IMR-90 (cell line): ENCODE measurements around the gene TMEM208. TPM values are rescaled to one million over a fixed set of nuclear protein-coding genes. Genes with fewer than 3 reads are reported as not detected.

Experiments
- ATAC-seq: fragments of 200-7000 bp; cut with Tn5 transposase; 2 replicates; pipeline ENCODE4 v1.9.1; 2020; ENCODE audit warnings: low read depth, mild to moderate bottlenecking, moderate library complexity
- BruUV-seq: library from RNA; stranded (reverse); fragments of 400-500 nt; replicated peaks from 2 replicates; lab custom pipeline; 2021; lab: Mats Ljungman, UMichigan
- CTCF ChIA-PET: fragments of 300-600 bp; formaldehyde crosslinking; extraction: SDS; loops from one replicate; lab custom pipeline; 2021; ENCODE audit warnings: antibody characterized with exemption; lab: Yijun Ruan, JAX
- POLR2A ChIA-PET: fragments of 300-600 bp; sonication (Branson Sonifier 250); formaldehyde crosslinking; loops from one replicate; lab custom pipeline; 2022; ENCODE audit warnings: antibody characterized with exemption; ENCODE audit not compliant: unreplicated experiment; lab: Charles Lee
- DNase-seq: peaks from one replicate; pipeline ENCODE4 v3.0.0; 2013
- H2AFZ ChIP-seq: replicated peaks from 2 replicates; pipeline ENCODE3; 2013; ENCODE audit warnings: low read length, mild to moderate bottlenecking; ENCODE audit not compliant: poor library complexity
- H2AK5ac ChIP-seq: 2 replicates; pipeline ENCODE4 v1.6.1; 2013; ENCODE audit warnings: low read depth, low read length, inconsistent platforms
- H2AK9ac ChIP-seq: replicated peaks from 2 replicates; pipeline ENCODE3; 2013; ENCODE audit warnings: mild to moderate bottlenecking, low read depth, low read length, moderate library complexity; ENCODE audit not compliant: poor library complexity
- H2BK120ac ChIP-seq: 2 replicates; pipeline ENCODE4 v1.6.1; 2013; ENCODE audit warnings: low read depth, low read length, inconsistent platforms
- H2BK15ac ChIP-seq: 3 replicates; pipeline ENCODE4 v1.6.1; 2013; ENCODE audit warnings: low read depth, low read length, inconsistent platforms
- H2BK20ac ChIP-seq: 2 replicates; pipeline ENCODE4 v1.6.1; 2013; ENCODE audit warnings: low read depth, mild to moderate bottlenecking, inconsistent platforms, low read length, moderate library complexity
- H2BK5ac ChIP-seq: 2 replicates; pipeline ENCODE4 v1.6.1; 2013; ENCODE audit warnings: mild to moderate bottlenecking, low read depth, low read length, inconsistent platforms; ENCODE audit not compliant: poor library complexity, severe bottlenecking
- H3K14ac ChIP-seq: replicated peaks from 2 replicates; pipeline ENCODE4 v1.6.1; 2013; ENCODE audit warnings: low read depth, low read length, inconsistent platforms
- H3K18ac ChIP-seq: 2 replicates; pipeline ENCODE4 v1.6.1; 2013; ENCODE audit warnings: low read depth, low read length, control low read depth
- H3K23ac ChIP-seq: 2 replicates; pipeline ENCODE4 v1.6.1; 2013; ENCODE audit warnings: low read depth, low read length, inconsistent platforms
- H3K27ac ChIP-seq: 2 replicates; pipeline ENCODE4 v1.5.1; 2013; ENCODE audit warnings: mild to moderate bottlenecking, control low read depth, low read length; ENCODE audit not compliant: insufficient read depth
- H3K27me3 ChIP-seq: 2 replicates; pipeline ENCODE4 v1.6.1; 2013; ENCODE audit warnings: low read length; ENCODE audit not compliant: control insufficient read depth, insufficient read depth
- H3K36me3 ChIP-seq: 2 replicates; pipeline ENCODE4 v1.6.1; 2013; ENCODE audit warnings: low read length, mixed read lengths; ENCODE audit not compliant: control insufficient read depth, insufficient read depth
- H3K4ac ChIP-seq: 2 replicates; pipeline ENCODE4 v1.6.1; 2013; ENCODE audit warnings: low read depth, low read length, inconsistent platforms
- H3K4me1 ChIP-seq: 2 replicates; pipeline ENCODE4 v1.6.1; 2013; ENCODE audit warnings: low read length, mixed read lengths; ENCODE audit not compliant: control insufficient read depth, insufficient read depth
- H3K4me2 ChIP-seq: 2 replicates; pipeline ENCODE4 v1.6.1; 2013; ENCODE audit warnings: low read depth, mild to moderate bottlenecking, control low read depth, low read length, moderate library complexity
- H3K4me3 ChIP-seq: 2 replicates; pipeline ENCODE4 v1.5.1; 2013; ENCODE audit warnings: low read depth, mild to moderate bottlenecking, control low read depth, low read length, moderate library complexity; ENCODE audit not compliant: insufficient read depth
- H3K56ac ChIP-seq: 2 replicates; pipeline ENCODE4 v1.6.1; 2013; ENCODE audit warnings: low read length, inconsistent platforms; ENCODE audit not compliant: insufficient read depth; ENCODE audit errors: extremely low read depth
- H3K79me1 ChIP-seq, 2 experiments: 2 replicates each; pipeline ENCODE4 v1.6.1; 2013; ENCODE audit warnings: low read length in 2 of 2, inconsistent platforms in 1 of 2, low read depth in 1 of 2
- H3K9ac ChIP-seq: 2 replicates; pipeline ENCODE4 v1.6.1; 2013; ENCODE audit warnings: low read depth, low read length, control low read depth
- H3K9me1 ChIP-seq: 2 replicates; pipeline ENCODE4 v1.6.1; 2013; ENCODE audit warnings: low read length, inconsistent platforms; ENCODE audit not compliant: insufficient read depth
- H3K9me3 ChIP-seq: 2 replicates; pipeline ENCODE4 v1.6.1; 2013; ENCODE audit warnings: low read length; ENCODE audit not compliant: control insufficient read depth, insufficient read depth
- H4K20me1 ChIP-seq: 2 replicates; pipeline ENCODE4 v1.6.1; 2013; ENCODE audit warnings: low read length, inconsistent platforms; ENCODE audit not compliant: insufficient read depth
- H4K5ac ChIP-seq: 2 replicates; pipeline ENCODE4 v1.6.1; 2013; ENCODE audit warnings: mild to moderate bottlenecking, low read depth, low read length, control low read depth
- H4K8ac ChIP-seq, 2 experiments: 2 replicates each; pipeline ENCODE4 v1.6.1; 2013; ENCODE audit warnings: low read depth in 2 of 2, low read length in 2 of 2, control low read depth in 1 of 2, inconsistent platforms in 1 of 2
- H4K91ac ChIP-seq: 2 replicates; pipeline ENCODE4 v1.6.1; 2013; ENCODE audit warnings: low read depth, low read length, inconsistent platforms; ENCODE audit not compliant: insufficient read depth
- BHLHE40 ChIP-seq: fragments of 150-350 bp; IDR thresholded peaks from 2 replicates; pipeline ENCODE4 v1.6.1; 2016; ENCODE audit warnings: mild to moderate bottlenecking, low read depth, low read length
- CEBPB ChIP-seq: IDR thresholded peaks from 2 replicates; pipeline ENCODE4 v1.6.1; 2012; ENCODE audit warnings: low read depth, low read length, improper control_type of control experiment
- CHD1 ChIP-seq: IDR thresholded peaks from 2 replicates; pipeline ENCODE4 v1.6.1; 2012; ENCODE audit warnings: low read depth, low read length, improper control_type of control experiment
- CTCF ChIP-seq: conservative IDR thresholded peaks from 2 replicates; pipeline ENCODE4 v1.5.1; 2012; ENCODE audit warnings: mild to moderate bottlenecking, low read depth, low read length, improper control_type of control experiment
- ELK1 ChIP-seq: fragments of 150-350 bp; IDR thresholded peaks from 2 replicates; pipeline ENCODE4 v1.6.1; 2016; ENCODE audit warnings: low read depth, mild to moderate bottlenecking, low read length, moderate library complexity, borderline replicate concordance
- FOS ChIP-seq: fragments of 150-350 bp; IDR thresholded peaks from 2 replicates; pipeline ENCODE4 v1.6.1; 2016; ENCODE audit warnings: low read depth, low read length
- MAFK ChIP-seq: IDR thresholded peaks from 2 replicates; pipeline ENCODE4 v1.6.1; 2012; ENCODE audit warnings: low read depth, low read length, improper control_type of control experiment
- MAZ ChIP-seq: IDR thresholded peaks from 2 replicates; pipeline ENCODE4 v1.6.1; 2012; ENCODE audit warnings: low read depth, mild to moderate bottlenecking, low read length, improper control_type of control experiment, moderate library complexity, borderline replicate concordance
- MXI1 ChIP-seq: IDR thresholded peaks from 2 replicates; pipeline ENCODE4 v1.6.1; 2012; ENCODE audit warnings: low read depth, mild to moderate bottlenecking, low read length, moderate library complexity, borderline replicate concordance
- POLR2A ChIP-seq: IDR thresholded peaks from 2 replicates; pipeline ENCODE4 v1.6.1; 2012; ENCODE audit warnings: mild to moderate bottlenecking, low read depth, low read length
- RAD21 ChIP-seq: IDR thresholded peaks from 2 replicates; pipeline ENCODE4 v1.6.1; 2012; ENCODE audit warnings: low read length, improper control_type of control experiment
- RCOR1 ChIP-seq: IDR thresholded peaks from 2 replicates; pipeline ENCODE4 v1.6.1; 2012; ENCODE audit warnings: mild to moderate bottlenecking, low read length, improper control_type of control experiment; ENCODE audit not compliant: insufficient replicate concordance
- USF2 ChIP-seq: fragments of 150-350 bp; IDR thresholded peaks from 2 replicates; pipeline ENCODE4 v1.6.1; 2017; ENCODE audit warnings: mild to moderate bottlenecking, antibody characterized with exemption, low read length, low read depth
- WGBS, 2 experiments: methylation state at CpG; one replicate each; pipeline versions ENCODE4 v1.1.5 to v1.1.7; 2013; ENCODE audit warnings: missing lambda C conversion rate in 2 of 2; ENCODE audit not compliant: insufficient read length in 1 of 2; ENCODE audit errors: extremely low coverage in 2 of 2; 5-methylcytosine and 5-hydroxymethylcytosine counted together
- dilution Hi-C: fragments of 300-500 bp; cut with HindIII; formaldehyde crosslinking; loops from one replicate; pipeline ENCODE4 v1.14.3; 2018; ENCODE audit warnings: low sequenced_read_pairs; ENCODE audit not compliant: unreplicated experiment
- in situ Hi-C: fragments of 300-500 bp; cut with MboI; formaldehyde crosslinking; loops from 3 replicates; pipeline ENCODE4 v1.14.3; 2019; ENCODE audit warnings: low sequenced_read_pairs, inconsistent platforms, mixed read lengths
- intact Hi-C: fragments of 100-400 bp; cut with micrococcal nuclease; formaldehyde crosslinking; loops from 2 replicates; pipeline ENCODE4 v1.10.0; 2022
- polyA plus RNA-seq, 3 experiments: library from polyadenylated mRNA; depleted of rRNA; stranded (reverse); fragments of >200 nt; gene quantifications; 2 replicates each; pipeline ENCODE4 v1.2.3, GENCODE V29; 2012; ENCODE audit warnings: low replicate concordance in 1 of 3
- total RNA-seq: library from RNA; depleted of rRNA; stranded (reverse); fragments of >200 nt; gene quantifications from 2 replicates; pipeline ENCODE4 v1.2.3, GENCODE V29; 2012

Gene TMEM208
- total and polyA plus RNA-seq, 2 of the 4 experiments (the other 2 are of a cell fraction) = 65.6 to 66.5 TPM

- H3K18ac ChIP-seq = no peak overlapping the region
- H3K56ac ChIP-seq = no peak overlapping the region
- WGBS, 2 experiments = 89% methylated on average over 6 of the region's 9 CpGs; no CpG with 5 or more reads in 1 of the 2 experiments
- H2AFZ ChIP-seq = no peak overlapping the region
- no peak for ATAC-seq
- no peak overlapping the region for H2BK15ac ChIP-seq
- no peak overlapping the region for H3K4ac ChIP-seq
- no peaks in the 10 kb centered on the region for H3K9me3 ChIP-seq
- no peak overlapping the region for H2BK5ac ChIP-seq
- no peak overlapping the region for H3K9ac ChIP-seq
- H2AK5ac ChIP-seq = no peak overlapping the region
- CTCF ChIA-PET = no interaction called here
- no peak overlapping the region for H4K91ac ChIP-seq
- H4K20me1 ChIP-seq = peaks cover 7% of the 10 kb centered on the region; the same call in 1 of the 2 replicates
- in situ Hi-C loops (no loop called here), dilution Hi-C loops (no loop called here), intact Hi-C loops (no loop called here)
- H2BK20ac ChIP-seq = no peak overlapping the region
- peaks cover 51% of the 10 kb centered on the region for H3K36me3 ChIP-seq
- H3K27ac ChIP-seq = no peak overlapping the region
- no peaks in the 10 kb centered on the region for H3K27me3 ChIP-seq
- no peak overlapping the region for H3K4me2 ChIP-seq
- no peak for TF ChIP-seq CTCF
- TF ChIP-seq CHD1 = no peak
- no peak for TF ChIP-seq POLR2A
- no peak for TF ChIP-seq FOS
- no peak for TF ChIP-seq USF2
- TF ChIP-seq MAFK = no peak
- TF ChIP-seq ELK1 = no peak
- TF ChIP-seq RAD21 = no peak
- TF ChIP-seq RCOR1 = no peak
- no peak for TF ChIP-seq MXI1
- TF ChIP-seq CEBPB = no peak
- no peak for TF ChIP-seq MAZ
- no peak for TF ChIP-seq BHLHE40
- no peak overlapping the region for H2BK120ac ChIP-seq
- H3K23ac ChIP-seq = no peak overlapping the region
- no peak overlapping the region for H2AK9ac ChIP-seq
- POLR2A ChIA-PET = no interaction called here
- no peak overlapping the region for H3K4me3 ChIP-seq
- H3K9me1 ChIP-seq = peaks cover 12% of the 10 kb centered on the region
- H3K79me1 ChIP-seq = peaks cover 27 to 61% of the 10 kb centered on the region in 2 experiments
- no peak overlapping the region for H3K14ac ChIP-seq
- H3K4me1 ChIP-seq = peaks cover 12% of the 10 kb centered on the region
- no peak overlapping the region for H4K8ac ChIP-seq
- H4K5ac ChIP-seq = no peak overlapping the region
- BruUV-seq = no TSS peak
- DNase-seq = no peak
Measured at GRCh38 chr16:67228905-67229304, 2.0 kb downstream of the TMEM208 start.
